ENCODE results near the gene RNF224. TPM values are rescaled to one million over a fixed set of nuclear protein-coding genes. Genes with fewer than 3 reads are reported as not detected.
A peak's percentile ranks its signal among the peaks of the same experiment; 100 is the strongest.

Gene RNF224
- total and polyA plus RNA-seq, 10 of the 15 experiments (the other 5 are each of a cell fraction or from before 2014, with no cell fraction given): not detected

DNA sequence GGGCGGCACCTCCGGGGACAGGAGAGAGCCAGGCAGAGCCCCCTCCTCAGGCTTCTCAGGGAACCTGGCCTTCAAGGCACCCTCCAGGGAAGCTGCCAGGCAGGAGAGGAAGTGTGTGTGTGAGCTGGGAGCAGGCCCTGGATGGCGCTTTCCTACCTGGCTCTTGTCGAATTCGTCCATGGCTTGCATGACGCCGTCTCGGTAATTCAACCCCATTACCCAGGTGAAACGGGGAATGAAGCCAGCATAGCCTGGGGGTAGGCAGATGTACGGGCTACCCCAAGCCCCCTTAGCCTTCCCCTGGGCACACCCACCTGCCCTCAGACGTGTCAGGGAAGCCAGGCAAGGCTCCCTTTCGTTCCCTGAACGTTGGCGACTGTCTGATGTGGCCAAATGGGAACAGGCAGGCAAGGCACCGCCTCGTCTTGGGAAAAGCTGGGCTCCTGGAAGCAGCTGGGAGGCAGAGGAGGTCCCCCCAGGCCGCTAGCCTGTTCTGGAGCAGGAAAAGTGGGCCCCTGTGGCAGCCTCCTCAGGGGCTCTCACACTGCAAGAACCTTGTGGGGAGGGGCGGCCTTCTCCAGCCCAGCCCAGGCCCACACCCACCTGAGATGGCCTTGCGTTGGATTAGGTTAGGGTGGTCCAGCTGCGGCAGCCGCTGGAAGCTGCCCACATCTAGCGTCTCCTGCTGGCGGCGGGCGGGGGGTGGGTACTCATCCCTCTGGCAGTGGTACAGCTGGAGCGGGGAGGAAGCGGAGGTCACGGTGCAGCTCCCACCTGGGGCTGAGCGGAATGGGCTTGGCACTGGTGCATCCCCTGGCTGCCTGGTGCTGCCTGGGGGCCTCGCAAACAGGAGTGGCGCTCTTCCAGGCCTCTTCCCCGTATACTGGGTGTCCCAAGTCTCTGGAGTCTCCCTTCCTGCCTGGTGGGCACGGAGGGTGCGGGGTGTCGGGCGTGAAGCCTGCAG, 17.5 kb downstream of the RNF224 start:
- BruUV-seq (replicated peaks): no TSS peak
- Histone ChIP-seq H3K36me3 (ENCODE audit: control insufficient read depth in 2 of 2, insufficient read depth in 2 of 2, low read length in 1 of 2) (peaks cover 8 to 14% of the 10 kb centered on the region in 2 experiments), H3K27ac (ENCODE audit: control insufficient read depth, insufficient read depth) (no peak overlapping the region), H3K4me1 (ENCODE audit: control insufficient read depth, insufficient read depth, low read length) (peaks cover 19% of the 10 kb centered on the region), H3K9me3 (replicated peaks; ENCODE audit: control insufficient read depth, insufficient read depth, low read length) (no peaks in the 10 kb centered on the region), H3K4me2 (ENCODE audit: control insufficient read depth, insufficient read depth) (no peak overlapping the region), H4K20me1 (ENCODE audit: control insufficient read depth, insufficient read depth) (peaks cover 4% of the 10 kb centered on the region; the same call in 1 of the 2 replicates), H3K27me3 (replicated peaks in 1 of 2; ENCODE audit: control insufficient read depth in 2 of 2, insufficient read depth in 2 of 2, low read length in 1 of 2) (no peaks in the 10 kb centered on the region), H2AFZ (ENCODE audit: control insufficient read depth, low read depth, low read length) (no peak overlapping the region), H3K9ac (ENCODE audit: control insufficient read depth, insufficient read depth, low read length) (no peak overlapping the region), H3K79me2 (ENCODE audit: control insufficient read depth, insufficient read depth, low read length) (peaks cover 26% of the 10 kb centered on the region), H3K4me3 (no peak overlapping the region)
- FAIRE-seq (no peak), DNase-seq (ENCODE audit: low read depth, low spot score) (no peak), ATAC-seq (no peak)
- CTCF ChIA-PET: no interaction called here
- TF ChIP-seq POLR2AphosphoS2 (IDR thresholded peaks at IDR 0.05; ENCODE audit: low read depth, low read length): 0 out of 2 replicates have a peak, but pooled peaks have one; percentile 5
- TF ChIP-seq PAX5 (IDR thresholded peaks at IDR 0.05; ENCODE audit: borderline replicate concordance, low read depth, low read length): peak; percentile 25; the same call in 1 of the 2 replicates
- TF ChIP-seq, protein P1, sequence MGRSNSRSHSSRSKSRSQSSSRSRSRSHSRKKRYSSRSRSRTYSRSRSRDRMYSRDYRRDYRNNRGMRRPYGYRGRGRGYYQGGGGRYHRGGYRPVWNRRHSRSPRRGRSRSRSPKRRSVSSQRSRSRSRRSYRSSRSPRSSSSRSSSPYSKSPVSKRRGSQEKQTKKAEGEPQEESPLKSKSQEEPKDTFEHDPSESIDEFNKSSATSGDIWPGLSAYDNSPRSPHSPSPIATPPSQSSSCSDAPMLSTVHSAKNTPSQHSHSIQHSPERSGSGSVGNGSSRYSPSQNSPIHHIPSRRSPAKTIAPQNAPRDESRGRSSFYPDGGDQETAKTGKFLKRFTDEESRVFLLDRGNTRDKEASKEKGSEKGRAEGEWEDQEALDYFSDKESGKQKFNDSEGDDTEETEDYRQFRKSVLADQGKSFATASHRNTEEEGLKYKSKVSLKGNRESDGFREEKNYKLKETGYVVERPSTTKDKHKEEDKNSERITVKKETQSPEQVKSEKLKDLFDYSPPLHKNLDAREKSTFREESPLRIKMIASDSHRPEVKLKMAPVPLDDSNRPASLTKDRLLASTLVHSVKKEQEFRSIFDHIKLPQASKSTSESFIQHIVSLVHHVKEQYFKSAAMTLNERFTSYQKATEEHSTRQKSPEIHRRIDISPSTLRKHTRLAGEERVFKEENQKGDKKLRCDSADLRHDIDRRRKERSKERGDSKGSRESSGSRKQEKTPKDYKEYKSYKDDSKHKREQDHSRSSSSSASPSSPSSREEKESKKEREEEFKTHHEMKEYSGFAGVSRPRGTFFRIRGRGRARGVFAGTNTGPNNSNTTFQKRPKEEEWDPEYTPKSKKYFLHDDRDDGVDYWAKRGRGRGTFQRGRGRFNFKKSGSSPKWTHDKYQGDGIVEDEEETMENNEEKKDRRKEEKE (IDR thresholded peaks at IDR 0.05): no peak
- SMC1A ChIA-PET (ENCODE audit: uncharacterized antibody, unreplicated experiment): no interaction called here
- POLR2A ChIA-PET: interaction anchor here (1.6 to 9.2 kb wide), 2 partner anchors 10 to 163 kb away, joined by 3 to 112 read pairs; partner anchors contain the start of gene NELFB
- intact Hi-C loops (cut with micrococcal nuclease; ENCODE audit: unreplicated experiment) (no loop called here), in situ Hi-C loops (cut with MboI) (no loop called here)
- WGBS (ENCODE audit: insufficient coverage, insufficient replicate concordance, low lambda C conversion rate, missing lambda C conversion rate): 91% methylated on average over 32 of the region's 36 CpGs
- RAD21 ChIA-PET (ENCODE audit: unreplicated experiment): no interaction called here

Measured in GM12878 (cell line).